ENCODE data around the gene PCNX3.

PCNX3 gene

GRCh38 chr11:65599216-65599954, 16.2 kb upstream of the PCNX3 start:
- no peak for DNase-seq

- no peak for DNase-seq
Measured at GRCh38 chr11:65599955-65600246, 15.7 kb upstream of the PCNX3 start.

- no peak for DNase-seq
Measured at GRCh38 chr11:65604258-65604657, 11.3 kb upstream of the PCNX3 start.

GRCh38 chr11:65606876-65607613, 8.5 kb upstream of the PCNX3 start:
- DNase-seq: peak in 1 of 2 experiments; percentile 14

GRCh38 chr11:65607614-65608426, 7.8 kb upstream of the PCNX3 start:
- DNase-seq: no peak

- no peak for DNase-seq
Measured at GRCh38 chr11:65609229-65609628, 6.3 kb upstream of the PCNX3 start.

GRCh38 chr11:65609665-65610064, 5.9 kb upstream of the PCNX3 start:
- DNase-seq: no peak

GRCh38 chr11:65610404-65610803, 5.2 kb upstream of the PCNX3 start:
- no peak for DNase-seq

- no peak for DNase-seq
Measured at GRCh38 chr11:65611028-65611757, 4.4 kb upstream of the PCNX3 start.

- no peak for DNase-seq
Measured at GRCh38 chr11:65611758-65612603, 3.6 kb upstream of the PCNX3 start.

GRCh38 chr11:65612691-65613090, 2.9 kb upstream of the PCNX3 start:
- DNase-seq: no peak

- DNase-seq: no peak
Measured at GRCh38 chr11:65613091-65613928, 2.3 kb upstream of the PCNX3 start.

- peak in 1 of 2 experiments; percentile 40 for DNase-seq
Measured at GRCh38 chr11:65615950-65616574, 486 bp downstream of the PCNX3 start.

GRCh38 chr11:65616575-65617001, 1.0 kb downstream of the PCNX3 start:
- no peak for DNase-seq

GRCh38 chr11:65617136-65617850, 1.7 kb downstream of the PCNX3 start:
- DNase-seq: no peak

GRCh38 chr11:65617990-65618751, 2.6 kb downstream of the PCNX3 start:
- DNase-seq: no peak

- DNase-seq: no peak
Measured at GRCh38 chr11:65618763-65619162, 3.2 kb downstream of the PCNX3 start.

- DNase-seq: no peak
Measured at GRCh38 chr11:65619281-65619928, 3.8 kb downstream of the PCNX3 start.

GRCh38 chr11:65620666-65621065, 5.1 kb downstream of the PCNX3 start:
- no peak for DNase-seq
